ENCODE results near the gene SIK3. TPM values are rescaled to one million over a fixed set of nuclear protein-coding genes. Genes with fewer than 3 reads are reported as not detected.

SIK3 gene
- total and polyA plus RNA-seq, 2 donors (not counting 3 experiments of a cell fraction or from before 2014, with no cell fraction given), result 10.3 to 21.3 TPM

DNA sequence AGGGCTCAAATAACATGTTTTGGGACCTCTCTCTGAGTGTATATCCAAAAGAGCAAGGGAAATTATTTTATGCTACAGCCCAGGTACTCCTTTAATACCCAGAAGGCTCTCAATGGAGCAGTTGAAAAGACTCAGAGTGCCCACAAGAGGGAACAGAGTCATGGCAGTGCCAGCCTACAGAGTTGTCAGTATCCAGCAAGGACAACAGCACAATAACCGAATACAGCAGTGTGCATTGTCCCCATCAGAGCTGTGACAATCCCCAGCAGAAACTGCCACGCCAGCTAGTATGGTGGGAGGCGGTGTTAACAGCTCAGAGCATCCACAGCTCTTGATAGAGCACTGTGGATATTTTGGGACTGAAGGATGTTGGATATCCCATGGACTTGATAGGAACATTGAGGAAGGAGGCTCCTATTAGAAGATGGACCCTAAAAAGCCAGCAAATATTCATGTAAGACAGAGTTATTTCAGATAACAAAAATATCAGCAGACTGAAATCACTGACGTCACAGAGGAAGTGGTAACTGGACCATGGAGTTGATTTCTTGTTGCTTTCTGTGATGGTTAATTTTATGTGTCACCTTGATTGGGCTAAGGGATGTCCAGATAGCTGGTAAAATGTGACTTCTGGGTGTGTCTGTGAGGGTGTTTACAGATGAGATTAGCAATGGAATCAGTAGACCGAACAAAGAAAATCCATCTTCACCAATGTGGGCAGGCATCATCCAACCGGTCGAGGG, 28.2 kb upstream of the SIK3 start:
- H2AFZ ChIP-seq (ENCODE audit: low read depth, low read length), result no peak overlapping the region
- H3K4me3 ChIP-seq (replicated peaks in 1 of 3; ENCODE audit: insufficient read depth in 1 of 3, low read depth in 1 of 3, low read length in 3 of 3), result no peak overlapping the region
- H3K27ac ChIP-seq (ENCODE audit: insufficient read depth, low read depth, low read length), result no peak overlapping the region
- H4K20me1 ChIP-seq (replicated peaks; ENCODE audit: control insufficient read depth, extremely low read depth, insufficient read depth, low read length), result no peaks in the 10 kb centered on the region
- dilution Hi-C loops (cut with MboI; ENCODE audit: extremely low pct_ligation_motif_present, low sequenced_read_pairs) (no loop called here), intact Hi-C loops (cut with micrococcal nuclease) (no loop called here)
- no peaks in the 10 kb centered on the region for H3K79me2 ChIP-seq (ENCODE audit: control insufficient read depth, insufficient read depth, low read length)
- H3K4me2 ChIP-seq (ENCODE audit: insufficient read depth, low read length), result no peak overlapping the region
- no peaks in the 10 kb centered on the region for H3K36me3 ChIP-seq (ENCODE audit: control insufficient read depth in 2 of 2, extremely low read depth in 1 of 2, insufficient read depth in 2 of 2, low read length in 2 of 2)
- no peaks in the 10 kb centered on the region for H3K9me3 ChIP-seq (replicated peaks; ENCODE audit: control insufficient read depth, insufficient read depth, low read length)
- ChIA-PET POLR2A (no interaction called here), CTCF (interaction anchor here (1.5 kb wide), 1 partner anchor 12 kb away, joined by 4 read pairs; no protein-coding TSS in a partner anchor)
- no peaks in the 10 kb centered on the region for H3K4me1 ChIP-seq (ENCODE audit: control insufficient read depth, extremely low read depth, insufficient read depth, low read length)
- FAIRE-seq, result no peak
- no peak for DNase-seq (ENCODE audit: low read depth, low spot score)
- no TSS peak for BruUV-seq (replicated peaks)
- H3K9me1 ChIP-seq (replicated peaks; ENCODE audit: control insufficient read depth, extremely low read depth, insufficient read depth, low read length), result no peaks in the 10 kb centered on the region
- TF ChIP-seq MYC (IDR thresholded peaks at IDR 0.05; ENCODE audit: low read depth, low read length) (no peak), FOS (IDR thresholded peaks at IDR 0.05; ENCODE audit: borderline replicate concordance, insufficient read depth, low read length) (no peak), POLR2A (IDR thresholded peaks at IDR 0.05; ENCODE audit: low read depth, low read length) (no peak), EZH2 (IDR thresholded peaks at IDR 0.05; ENCODE audit: borderline replicate concordance, low read depth, low read length, severe bottlenecking) (no peak), GATA2 (IDR thresholded peaks at IDR 0.05; ENCODE audit: insufficient read depth, insufficient read length, low read depth, low read length) (no peak), POLR2AphosphoS5 (IDR thresholded peaks at IDR 0.05; ENCODE audit: insufficient read depth, low read depth, low read length) (no peak), JUN (IDR thresholded peaks at IDR 0.05; ENCODE audit: borderline replicate concordance, insufficient read depth, insufficient read length, low read depth) (no peak)
- TF ChIP-seq, protein P1, sequence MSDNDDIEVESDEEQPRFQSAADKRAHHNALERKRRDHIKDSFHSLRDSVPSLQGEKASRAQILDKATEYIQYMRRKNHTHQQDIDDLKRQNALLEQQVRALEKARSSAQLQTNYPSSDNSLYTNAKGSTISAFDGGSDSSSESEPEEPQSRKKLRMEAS (IDR thresholded peaks at IDR 0.05; ENCODE audit: insufficient read depth, insufficient read length), result no peak
- TF ChIP-seq, protein P2, sequence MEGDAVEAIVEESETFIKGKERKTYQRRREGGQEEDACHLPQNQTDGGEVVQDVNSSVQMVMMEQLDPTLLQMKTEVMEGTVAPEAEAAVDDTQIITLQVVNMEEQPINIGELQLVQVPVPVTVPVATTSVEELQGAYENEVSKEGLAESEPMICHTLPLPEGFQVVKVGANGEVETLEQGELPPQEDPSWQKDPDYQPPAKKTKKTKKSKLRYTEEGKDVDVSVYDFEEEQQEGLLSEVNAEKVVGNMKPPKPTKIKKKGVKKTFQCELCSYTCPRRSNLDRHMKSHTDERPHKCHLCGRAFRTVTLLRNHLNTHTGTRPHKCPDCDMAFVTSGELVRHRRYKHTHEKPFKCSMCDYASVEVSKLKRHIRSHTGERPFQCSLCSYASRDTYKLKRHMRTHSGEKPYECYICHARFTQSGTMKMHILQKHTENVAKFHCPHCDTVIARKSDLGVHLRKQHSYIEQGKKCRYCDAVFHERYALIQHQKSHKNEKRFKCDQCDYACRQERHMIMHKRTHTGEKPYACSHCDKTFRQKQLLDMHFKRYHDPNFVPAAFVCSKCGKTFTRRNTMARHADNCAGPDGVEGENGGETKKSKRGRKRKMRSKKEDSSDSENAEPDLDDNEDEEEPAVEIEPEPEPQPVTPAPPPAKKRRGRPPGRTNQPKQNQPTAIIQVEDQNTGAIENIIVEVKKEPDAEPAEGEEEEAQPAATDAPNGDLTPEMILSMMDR (IDR thresholded peaks at IDR 0.05; ENCODE audit: extremely low read depth in 1 of 2, insufficient read depth in 1 of 2, low read depth in 1 of 2, low read length in 2 of 2), result no peak
- no peak overlapping the region for H3K9ac ChIP-seq (replicated peaks; ENCODE audit: extremely low read depth, insufficient read depth, low read length)
- H3K27me3 ChIP-seq (ENCODE audit: control insufficient read depth in 2 of 2, insufficient read depth in 2 of 2, low read length in 2 of 2), result peaks cover 8 to 9% of the 10 kb centered on the region in 2 experiments

All from endothelial cell of umbilical vein (primary cell).